Aorta (tissue), 5 donors: ENCODE results near the gene EVL. TPM values are rescaled to one million over a fixed set of nuclear protein-coding genes. Genes with fewer than 3 reads are reported as not detected.
A peak's percentile ranks its signal among the peaks of the same experiment; 100 is the strongest.

Source experiments
- ATAC-seq: fragments of 200-7000 bp; cut with Tn5 transposase; one replicate; pipeline ENCODE4 v1.9.1; 2022; ENCODE audit warnings: moderate library complexity; ENCODE audit not compliant: low FRiP score
- DNase-seq, 2 donors: peaks; one replicate each; pipeline ENCODE4 v3.0.0-alpha.2; 2020
- H3K27ac ChIP-seq, 2 donors: one replicate each; pipeline ENCODE4 v1.5.1; 2013; ENCODE audit warnings: low read length in 2 of 2, mild to moderate bottlenecking in 2 of 2, moderate library complexity in 2 of 2, control low read depth in 1 of 2, inconsistent platforms in 1 of 2, low read depth in 1 of 2
- H3K27me3 ChIP-seq, 2 donors: one replicate each; pipeline ENCODE4 v1.6.1; 2013; ENCODE audit warnings: control low read depth in 1 of 2, low read length in 1 of 2, mild to moderate bottlenecking in 1 of 2, moderate library complexity in 1 of 2; ENCODE audit not compliant: insufficient read depth in 2 of 2, control insufficient read depth in 1 of 2
- H3K36me3 ChIP-seq, 2 donors: one replicate each; pipeline ENCODE4 v1.6.1; 2013; ENCODE audit warnings: control low read depth in 1 of 2, low read length in 1 of 2, mild to moderate bottlenecking in 1 of 2; ENCODE audit not compliant: insufficient read depth in 2 of 2, control insufficient read depth in 1 of 2
- H3K4me1 ChIP-seq, 2 donors: one replicate each; pipeline ENCODE4 v1.6.1; 2013; ENCODE audit warnings: low read length in 2 of 2, control low read depth in 1 of 2, mild to moderate bottlenecking in 1 of 2, moderate library complexity in 1 of 2; ENCODE audit not compliant: insufficient read depth in 2 of 2, control insufficient read depth in 1 of 2
- H3K4me3 ChIP-seq, 2 donors: one replicate each; pipeline ENCODE4 v1.5.1; 2013; ENCODE audit warnings: low read length in 2 of 2, control low read depth in 1 of 2, mild to moderate bottlenecking in 1 of 2
- H3K9me3 ChIP-seq: one replicate; pipeline ENCODE4 v1.6.1; 2013; ENCODE audit warnings: mild to moderate bottlenecking, low read length; ENCODE audit not compliant: control insufficient read depth
- WGBS, 2 donors: extraction: QIAGEN DNeasy Blood & Tissue Kit; methylation state at CpG; one replicate each; pipeline ENCODE4 v1.1.7; 2013; 5-methylcytosine and 5-hydroxymethylcytosine counted together
- intact Hi-C, 2 donors: fragments of 100-400 bp; cut with DNase I; formaldehyde crosslinking; loops; one replicate each; pipeline versions ENCODE4 v1.14.2 to v1.15.0; 2022
- polyA plus RNA-seq, 2 donors: library from polyadenylated mRNA; stranded (reverse); fragments of 200-250 nt; gene quantifications; one replicate each; pipeline ENCODE4 v1.2.3, GENCODE V29; 2013
- total RNA-seq, 2 donors: library from RNA; stranded (reverse); fragmentation: NEBNext Ultra II Directional; extraction: Animal tissue kit (Norgen Biotek cat#: 25700); gene quantifications; one replicate each; pipeline ENCODE4 v1.2.1, GENCODE V29; 2021
- donor health status: healthy with polysubstance abuse.
- donor health status: Bipolar disorder and iron deficiency.
- donor health status: DM: no; HTN: no; CAD: no.
- donor health status: DM: no; HTN: no; CAD: no.
- donor health status: DM: yes; HTN: yes; CAD: no.

EVL gene
- total and polyA plus RNA-seq, 4 donors: 21.3 to 133 (median 55.7) TPM

DNA sequence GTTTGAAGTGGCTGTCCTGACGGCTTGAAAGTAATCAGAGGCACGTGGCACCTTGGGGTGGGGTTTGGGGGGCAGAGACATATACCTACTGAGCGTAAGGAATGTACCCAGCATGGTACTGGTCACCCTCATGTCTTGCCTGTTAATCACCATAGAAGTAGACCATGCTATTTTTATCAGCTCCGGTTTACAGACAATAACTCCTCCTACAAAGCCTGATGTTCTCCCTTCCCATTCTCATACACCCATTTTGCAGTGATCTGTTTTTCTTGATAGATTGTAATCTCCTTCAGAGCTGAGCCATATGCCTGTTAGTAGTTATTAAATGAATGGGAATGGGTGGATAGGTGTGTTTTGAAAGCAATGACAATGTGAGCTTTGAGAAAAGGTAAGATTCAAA, 10.5 kb downstream of the EVL start:
- ATAC-seq (no peak), DNase-seq (no peak)
- Histone ChIP-seq H3K27me3 (no peaks in the 10 kb centered on the region), H3K4me3 (no peak overlapping the region), H3K4me1 (no peaks in the 10 kb centered on the region), H3K9me3 (no peaks in the 10 kb centered on the region), H3K27ac (no peak overlapping the region), H3K36me3 (no peaks in the 10 kb centered on the region)
- WGBS, 2 donors: 62 to 63% methylated on average over 4 of the region's 4 CpGs
- intact Hi-C loops: no loop called here

GRCh38 chr14:100076133-100076532, 10.9 kb downstream of the EVL start:
- H3K9me3 ChIP-seq: no peaks in the 10 kb centered on the region
- H3K4me1 ChIP-seq: no peaks in the 10 kb centered on the region
- DNase-seq (peak in 1 of 2 donors; percentile 75), ATAC-seq (peak; percentile 12)
- no peak overlapping the region for H3K4me3 ChIP-seq
- H3K27ac ChIP-seq: no peak overlapping the region
- no peaks in the 10 kb centered on the region for H3K27me3 ChIP-seq
- intact Hi-C loops: no loop called here
- no peaks in the 10 kb centered on the region for H3K36me3 ChIP-seq
- WGBS, 2 donors: 85 to 93% methylated on average over 5 of the region's 5 CpGs

GRCh38 chr14:100076606-100077005, 11.4 kb downstream of the EVL start:
- peak; percentile 68 for ATAC-seq
- Histone ChIP-seq H3K36me3 (no peaks in the 10 kb centered on the region), H3K9me3 (no peaks in the 10 kb centered on the region), H3K4me3 (no peak overlapping the region), H3K27me3 (no peaks in the 10 kb centered on the region), H3K4me1 (no peaks in the 10 kb centered on the region), H3K27ac (no peak overlapping the region)
- intact Hi-C loops: no loop called here
- WGBS, 2 donors: 85 to 94% methylated on average over 7 of the region's 7 CpGs
- DNase-seq: peak in 1 of 2 donors; percentile 58

DNA sequence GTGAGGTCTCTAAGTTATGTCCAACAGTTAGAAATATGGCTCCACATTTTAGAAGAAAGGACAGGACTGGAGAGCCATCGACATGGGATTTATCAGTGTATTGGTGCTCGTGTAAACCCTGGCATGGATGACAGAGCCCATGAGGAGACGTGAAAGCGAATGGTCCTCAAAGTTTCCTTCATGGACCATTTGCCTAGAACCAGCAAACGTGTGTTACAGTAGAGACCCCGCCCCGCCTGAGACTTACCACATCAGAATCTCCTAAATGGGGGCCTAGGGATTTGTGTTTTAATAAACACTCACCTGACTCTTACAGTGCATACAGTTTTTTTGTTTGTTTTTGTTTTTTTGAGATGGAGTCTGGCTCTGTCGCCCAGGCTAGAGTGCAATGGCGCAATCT, 12.2 kb downstream of the EVL start:
- DNase-seq (no peak), ATAC-seq (no peak)
- Histone ChIP-seq H3K4me3 (no peak overlapping the region), H3K27me3 (no peaks in the 10 kb centered on the region), H3K36me3 (no peaks in the 10 kb centered on the region), H3K27ac (no peak overlapping the region), H3K4me1 (no peaks in the 10 kb centered on the region), H3K9me3 (no peaks in the 10 kb centered on the region)
- WGBS, 2 donors: 98 to 99% methylated on average over 9 of the region's 9 CpGs
- intact Hi-C loops: no loop called here

DNA sequence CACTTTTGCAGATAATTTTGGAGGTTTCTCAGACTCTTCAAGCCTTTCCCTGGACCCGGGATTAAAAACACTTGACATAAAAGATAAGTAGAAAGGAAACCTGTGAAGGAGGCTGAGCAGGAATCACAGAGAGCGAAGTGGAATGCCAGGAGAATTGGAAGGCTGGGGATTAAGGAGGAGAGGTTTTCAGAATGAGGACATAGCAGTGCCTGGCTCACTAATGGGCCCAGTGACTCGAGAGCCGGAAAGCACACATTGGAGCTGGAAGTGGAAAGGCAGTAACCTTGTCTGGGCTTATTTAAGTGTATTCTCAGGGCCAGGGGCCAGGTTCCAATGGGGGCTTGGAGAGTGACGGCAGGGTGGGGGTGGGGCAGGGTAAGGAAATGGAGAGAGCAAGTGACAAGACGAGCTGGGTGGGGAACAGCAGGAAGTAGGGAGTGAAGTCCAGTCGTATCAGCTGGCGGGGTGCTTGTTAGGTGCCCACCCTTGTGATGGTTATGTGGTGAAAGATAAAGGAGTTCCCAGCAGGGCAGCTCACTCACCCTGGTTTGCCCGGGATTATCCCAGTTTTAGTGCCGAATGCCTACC, 13.1 kb downstream of the EVL start:
- Histone ChIP-seq H3K27me3 (no peaks in the 10 kb centered on the region), H3K4me1 (no peaks in the 10 kb centered on the region), H3K4me3 (no peak overlapping the region), H3K9me3 (no peaks in the 10 kb centered on the region), H3K36me3 (no peaks in the 10 kb centered on the region), H3K27ac (no peak overlapping the region)
- 72 to 81% methylated on average over 10 of the region's 10 CpGs for WGBS, 2 donors
- intact Hi-C loops: no loop called here
- ATAC-seq: no peak
- no peak for DNase-seq

GRCh38 chr14:100078997-100079725, 13.9 kb downstream of the EVL start:
- intact Hi-C loops: no loop called here
- H3K4me1 ChIP-seq: no peaks in the 10 kb centered on the region
- 65 to 68% methylated on average over 9 of the region's 9 CpGs for WGBS, 2 donors
- no peak overlapping the region for H3K4me3 ChIP-seq
- H3K9me3 ChIP-seq: no peaks in the 10 kb centered on the region
- no peaks in the 10 kb centered on the region for H3K36me3 ChIP-seq
- no peaks in the 10 kb centered on the region for H3K27me3 ChIP-seq
- no peak for DNase-seq
- ATAC-seq: peak; percentile 42
- H3K27ac ChIP-seq: no peak overlapping the region

GRCh38 chr14:100079726-100080005, 14.4 kb downstream of the EVL start:
- no peaks in the 10 kb centered on the region for H3K4me1 ChIP-seq
- 61 to 65% methylated on average over 5 of the region's 5 CpGs for WGBS, 2 donors
- intact Hi-C loops: no loop called here

DNA sequence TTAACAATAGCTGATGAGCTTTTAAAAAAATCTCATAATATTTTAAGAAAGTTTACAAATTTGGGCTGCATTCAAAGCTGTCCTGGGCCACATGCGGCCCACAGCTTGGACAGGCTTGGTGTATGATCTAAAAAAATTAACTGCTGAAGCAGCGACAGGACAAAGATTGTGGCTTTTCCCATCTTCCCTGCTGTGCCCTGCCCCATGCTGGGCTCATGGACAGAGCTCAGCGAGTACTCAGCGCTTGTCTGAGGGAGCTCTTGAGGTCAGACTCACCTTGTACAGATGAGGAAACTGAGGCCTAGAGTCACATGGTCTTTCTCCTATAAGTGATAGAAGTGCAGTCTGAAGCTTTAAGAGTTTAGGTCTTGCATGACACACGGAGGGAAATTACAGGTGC, 15.0 kb downstream of the EVL start:
- no peaks in the 10 kb centered on the region for H3K27me3 ChIP-seq
- intact Hi-C loops: no loop called here
- H3K9me3 ChIP-seq: no peaks in the 10 kb centered on the region
- ATAC-seq (no peak), DNase-seq (no peak)
- H3K27ac ChIP-seq: no peak overlapping the region
- 89 to 94% methylated on average over 5 of the region's 5 CpGs for WGBS, 2 donors
- H3K4me1 ChIP-seq: no peaks in the 10 kb centered on the region
- H3K36me3 ChIP-seq: no peaks in the 10 kb centered on the region
- no peak overlapping the region for H3K4me3 ChIP-seq

More at GRCh38 chr14:100079726-100080005, 14.4 kb downstream of the EVL start:
- DNase-seq (no peak), ATAC-seq (no peak)
- Histone ChIP-seq H3K4me3 (no peak overlapping the region), H3K36me3 (no peaks in the 10 kb centered on the region), H3K27me3 (no peaks in the 10 kb centered on the region), H3K27ac (no peak overlapping the region), H3K9me3 (no peaks in the 10 kb centered on the region)

- DNase-seq (no peak), ATAC-seq (no peak)
- 95% methylated on average over 12 of the region's 12 CpGs for WGBS, 2 donors
- Histone ChIP-seq H3K4me3 (no peak overlapping the region), H3K9me3 (no peaks in the 10 kb centered on the region), H3K27ac (no peak overlapping the region), H3K4me1 (no peaks in the 10 kb centered on the region), H3K36me3 (no peaks in the 10 kb centered on the region), H3K27me3 (no peaks in the 10 kb centered on the region)
- intact Hi-C loops: no loop called here
Observed at GRCh38 chr14:100081997-100082625, 16.9 kb downstream of the EVL start.
